NCI-H1417 treated with DMSO at 0.1 percent for 48 hours (cell line): ENCODE measurements around the gene UMPS.
"Not testable (repeated sequence)": the region's sequence is repeated elsewhere in the genome, so short reads cannot be mapped to it uniquely, and the experiment has no call there.

Experiments
- DNase-seq: peaks from one replicate; lab custom pipeline; 2025; lab: John Stamatoyannopoulos, UW

UMPS gene

DNA sequence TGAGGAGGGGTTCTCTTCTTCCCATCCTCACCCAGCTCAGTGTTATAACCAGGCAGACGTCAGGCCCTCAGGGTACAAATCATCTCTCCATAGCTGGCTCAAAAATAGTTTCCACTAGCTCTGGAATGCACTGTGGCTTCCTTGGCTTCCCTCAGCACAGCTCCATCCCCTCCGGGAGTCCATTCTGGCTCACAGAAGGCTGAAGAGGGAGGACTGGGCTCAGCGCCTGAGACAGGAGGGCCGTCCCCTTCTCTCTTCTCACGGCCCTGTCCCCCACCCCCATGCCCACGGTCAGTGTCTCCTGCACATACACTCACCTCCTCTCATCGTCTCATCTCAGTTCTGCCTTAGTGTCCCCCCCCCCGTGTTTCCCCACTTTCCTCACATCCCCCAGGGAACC, 50.1 kb downstream of the UMPS start:
- no peak for DNase-seq

GRCh38 chr3:124780761-124781475, 50.7 kb downstream of the UMPS start:
- no peak for DNase-seq

DNA sequence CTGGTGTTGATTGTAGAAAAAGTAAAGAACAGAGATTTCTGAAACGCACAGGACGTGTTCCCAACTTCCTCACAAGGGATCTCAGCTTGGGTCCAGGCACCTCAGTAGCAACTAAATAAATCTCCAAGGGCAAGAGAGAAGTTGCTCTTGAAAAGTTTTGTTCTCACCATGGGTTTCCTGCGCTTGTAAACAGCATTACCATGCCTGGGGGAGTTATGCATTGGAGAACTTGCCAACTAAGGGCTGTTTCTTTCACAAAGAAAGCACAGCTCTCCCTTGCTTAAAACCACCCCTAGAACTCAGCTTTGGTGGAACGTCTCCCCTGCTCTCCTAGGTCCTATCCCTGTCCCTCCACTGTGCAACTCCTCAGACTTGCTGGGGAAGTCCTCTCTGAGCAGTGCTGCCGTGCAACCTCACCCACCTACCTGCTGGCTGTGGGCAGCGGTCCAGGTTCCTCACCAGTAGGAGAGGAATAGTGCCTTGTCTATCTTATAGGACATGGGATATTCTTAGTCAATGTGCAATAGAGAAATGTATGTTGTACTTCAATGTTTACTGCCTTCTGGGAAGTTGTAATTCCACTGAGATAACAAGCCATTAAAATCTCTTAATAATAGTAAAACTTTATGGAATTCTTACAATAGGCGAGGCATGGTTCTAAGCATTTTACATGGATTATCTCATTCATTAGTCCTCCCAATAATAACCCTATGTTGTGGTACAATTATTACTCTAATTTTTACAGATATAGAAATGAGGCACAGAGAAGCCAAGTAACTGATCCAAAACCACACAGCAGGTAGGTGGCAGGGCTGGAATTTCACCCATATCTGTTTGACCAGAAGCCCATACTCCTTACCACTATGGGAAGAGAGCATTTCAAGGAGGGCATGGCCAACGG, 51.5 kb downstream of the UMPS start:
- no peak for DNase-seq

GRCh38 chr3:124782377-124782712, 52.1 kb downstream of the UMPS start:
- not testable (repeated sequence) for DNase-seq

DNA sequence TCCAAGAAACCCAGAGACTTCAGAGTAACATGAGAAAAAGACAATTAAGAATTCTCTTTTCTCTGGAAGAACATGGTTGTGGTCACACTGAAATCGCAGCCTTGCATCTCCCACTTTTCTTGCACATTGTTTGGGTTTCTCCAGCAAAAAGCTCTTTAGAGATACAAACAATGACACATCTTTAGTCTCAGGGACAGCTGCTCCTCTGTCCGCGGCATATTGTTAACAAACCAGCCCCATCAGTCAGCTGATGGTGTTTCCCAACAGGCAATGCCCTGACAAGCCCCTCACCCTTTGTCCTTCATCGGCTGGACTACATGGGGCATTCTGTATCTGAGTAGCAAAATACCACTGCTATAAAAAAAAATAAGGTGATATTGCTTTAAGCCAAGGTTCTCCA, 53.4 kb downstream of the UMPS start:
- no peak for DNase-seq

- no peak for DNase-seq
Observed at GRCh38 chr3:124784686-124785382, 54.6 kb downstream of the UMPS start.

- DNase-seq = no peak
Observed at GRCh38 chr3:124785973-124786372, 55.7 kb downstream of the UMPS start.

- no peak for DNase-seq
Observed at GRCh38 chr3:124786511-124787241, 56.4 kb downstream of the UMPS start.

DNA sequence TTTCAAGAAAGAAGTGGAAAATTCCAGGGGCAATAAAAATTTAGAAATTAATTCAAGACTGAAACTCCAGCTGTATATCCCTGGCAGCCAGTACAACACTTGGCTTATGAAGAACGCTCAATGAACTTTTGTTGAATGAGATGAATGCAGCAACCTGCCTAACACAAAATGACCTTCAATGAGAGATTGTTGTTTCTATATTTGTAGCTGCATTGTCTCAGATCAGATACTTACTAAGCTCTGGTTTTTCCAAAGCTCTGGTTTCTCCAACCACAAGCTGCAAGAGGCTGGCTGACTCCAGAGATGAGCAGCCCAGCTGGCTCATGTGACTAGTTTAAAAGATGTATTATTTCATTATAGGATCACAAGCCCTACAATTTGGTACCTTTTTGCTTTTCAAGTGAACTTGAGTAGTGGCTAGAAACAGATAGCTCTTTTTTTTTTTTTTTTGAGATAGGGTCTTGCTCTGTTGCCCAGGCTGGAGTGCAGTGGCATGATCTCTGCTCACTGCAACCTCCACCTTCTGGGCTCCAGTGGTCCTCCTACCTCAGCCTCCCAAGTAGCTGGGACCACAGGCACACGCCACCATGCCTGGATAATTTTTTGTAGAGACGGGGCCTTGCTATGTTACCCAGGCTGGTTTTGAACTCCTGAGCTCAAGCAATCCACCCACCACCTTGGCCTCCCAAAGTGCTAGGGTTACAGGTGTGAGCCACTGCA, 57.4 kb downstream of the UMPS start:
- no peak for DNase-seq

DNA sequence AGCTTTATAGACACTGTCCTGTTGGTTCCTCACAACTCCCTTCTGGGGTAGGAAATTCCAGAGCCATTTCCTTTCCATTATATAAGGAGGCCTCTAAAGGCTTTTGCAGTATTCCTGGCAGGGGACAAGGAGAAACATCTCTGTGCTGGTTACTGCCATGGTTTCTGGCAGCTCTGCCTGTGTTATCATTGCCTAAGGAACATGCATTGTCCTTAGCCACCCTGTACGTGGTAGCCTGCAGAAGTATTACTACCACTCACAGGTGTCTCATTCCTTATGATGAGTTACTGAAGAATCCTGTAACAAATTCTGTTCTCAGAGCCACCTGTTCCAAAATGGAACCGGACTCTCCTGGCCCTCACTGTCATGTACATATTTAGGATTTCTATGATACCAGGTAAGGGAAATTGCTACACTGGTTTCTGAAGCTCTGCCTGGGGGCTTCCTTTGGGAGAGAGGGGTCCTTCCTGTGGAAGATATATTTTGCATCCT, 58.0 kb downstream of the UMPS start:
- DNase-seq = no peak

- DNase-seq = not testable (repeated sequence)
Observed at GRCh38 chr3:124789103-124789502, 58.9 kb downstream of the UMPS start.

DNA sequence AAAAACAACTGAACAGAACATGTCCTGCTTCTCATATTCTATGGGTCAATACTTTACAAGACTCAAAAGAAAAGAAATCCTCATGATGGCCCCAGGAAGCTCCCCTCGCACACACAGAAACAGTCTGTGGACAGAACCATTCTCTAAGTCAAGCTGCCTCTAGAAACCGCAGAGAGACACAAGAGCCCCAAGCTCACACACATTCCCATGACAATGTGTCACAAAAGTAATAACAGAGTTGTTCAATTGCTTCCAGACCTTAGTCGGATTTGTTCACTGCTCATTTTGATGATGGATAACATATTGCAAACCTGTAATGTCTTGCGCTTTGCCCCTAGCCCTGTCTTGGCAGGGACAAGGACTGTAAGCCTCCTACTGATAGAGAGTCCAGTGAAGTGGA, 60.9 kb downstream of the UMPS start:
- no peak for DNase-seq

- no peak for DNase-seq
Observed at GRCh38 chr3:124791639-124792151, 61.4 kb downstream of the UMPS start.

DNA sequence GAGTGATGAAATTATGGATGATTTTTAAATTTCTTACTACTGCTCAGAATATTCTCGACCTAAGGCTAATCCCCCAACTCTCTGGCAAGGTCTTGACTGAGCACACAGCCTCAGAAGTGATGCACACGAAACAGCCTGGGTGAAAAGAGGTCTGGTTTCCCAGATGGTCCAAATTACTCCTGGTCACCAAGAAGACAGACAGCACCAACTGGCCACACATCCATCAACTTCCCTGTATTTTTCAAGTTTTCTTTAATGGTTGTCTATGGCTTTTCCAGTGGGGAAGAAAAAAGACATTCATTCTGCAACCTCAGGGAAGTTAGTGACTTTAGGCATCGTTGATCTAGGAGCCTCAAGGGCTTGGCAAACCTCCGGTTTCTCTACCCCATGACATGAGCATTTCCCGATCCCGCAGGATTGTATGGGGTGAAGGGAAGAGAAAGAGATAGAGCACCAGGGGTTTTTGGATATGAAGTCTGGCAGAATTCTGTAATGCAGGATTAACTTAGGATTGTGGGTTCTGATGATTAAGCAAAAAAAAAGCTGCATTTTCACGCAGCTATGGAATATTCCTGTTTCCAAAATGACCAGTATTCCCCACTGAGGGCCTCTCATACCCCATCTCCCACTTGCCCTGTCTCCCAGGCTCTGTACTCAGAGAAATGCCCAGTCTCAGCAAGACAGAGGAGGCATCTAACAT, 62.2 kb downstream of the UMPS start:
- no peak for DNase-seq

DNA sequence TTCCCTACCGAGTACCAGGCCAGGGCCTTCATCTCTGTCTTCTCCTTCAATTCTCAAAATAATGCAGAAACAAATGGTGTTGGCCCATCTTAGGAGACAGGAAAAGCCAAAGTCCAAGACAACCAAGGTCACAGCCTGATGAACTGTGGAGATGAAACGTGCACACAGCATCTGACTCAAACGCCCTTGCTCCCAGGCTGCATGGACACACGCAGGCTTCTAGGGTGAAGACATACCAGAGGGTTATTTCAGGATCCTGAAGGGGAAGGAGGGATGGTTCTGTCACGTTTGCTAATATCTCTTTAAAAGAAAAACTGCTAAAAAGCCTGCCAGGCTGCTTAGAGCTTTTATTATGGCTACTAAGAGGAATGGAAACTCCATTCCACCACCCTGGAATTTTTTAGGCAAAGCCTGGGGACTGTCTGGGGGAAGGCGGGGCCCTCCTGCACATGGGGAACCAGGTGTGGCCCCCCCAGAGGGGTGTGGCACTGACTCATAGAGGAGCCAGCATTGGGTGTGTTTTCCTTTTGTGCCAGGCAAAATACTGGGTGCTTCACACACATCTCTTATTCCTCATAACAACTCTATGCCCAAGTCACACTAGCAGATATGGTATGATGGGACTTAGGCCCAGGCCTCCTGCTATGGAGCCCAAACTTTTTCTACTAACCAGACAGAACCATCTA, 62.9 kb downstream of the UMPS start:
- DNase-seq = no peak

GRCh38 chr3:124796477-124796876, 66.2 kb downstream of the UMPS start:
- no peak for DNase-seq

DNA sequence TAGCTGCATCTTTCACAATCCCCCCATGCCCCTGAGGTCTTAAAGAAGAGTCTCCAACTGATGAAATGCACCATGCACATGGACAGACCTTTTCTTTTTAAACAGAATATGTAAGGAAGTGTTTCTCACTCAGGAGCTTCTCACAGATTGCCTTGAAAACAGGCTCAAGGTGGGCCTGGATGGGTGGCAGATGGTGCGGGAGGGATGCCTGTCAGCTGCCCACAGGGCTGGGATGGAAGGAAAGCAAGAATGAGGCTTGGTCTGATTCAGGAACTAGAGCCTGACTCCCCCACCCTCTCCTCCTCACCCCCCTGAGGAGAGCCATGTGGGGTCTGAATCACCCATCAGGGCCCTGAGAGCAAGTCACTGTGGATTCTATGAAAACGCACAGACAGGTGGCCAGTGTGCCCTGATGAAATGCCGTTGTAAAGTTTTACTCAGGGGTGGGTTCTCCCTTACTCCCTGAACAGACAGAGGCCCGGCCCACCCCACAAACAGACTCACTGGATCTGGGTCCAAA, 67.2 kb downstream of the UMPS start:
- no peak for DNase-seq
